ENCODE results near the gene RABL3.
"Not testable (repeated sequence)": the region's sequence is repeated elsewhere in the genome, so short reads cannot be mapped to it uniquely, and the experiment has no call there.

RABL3 gene
- total RNA-seq, result 21.0 to 47.7 reads per million in 2 donors

- peak; percentile 96 for DNase-seq
Measured at GRCh38 chr3:120742198-120742848, at the start of gene RABL3, which contains the start of gene GTF2E1. Gene RABL3, minus strand, starts transcription at chr3:120742516. Its CDS starts 9 bp downstream, at chr3:120742507. Gene GTF2E1, plus strand, starts transcription at chr3:120742744. Its CDS starts 7,809 bp downstream, at chr3:120750553.

- no peak for DNase-seq
Measured at GRCh38 chr3:120791913-120792312, 49.6 kb upstream of the RABL3 start.

DNA sequence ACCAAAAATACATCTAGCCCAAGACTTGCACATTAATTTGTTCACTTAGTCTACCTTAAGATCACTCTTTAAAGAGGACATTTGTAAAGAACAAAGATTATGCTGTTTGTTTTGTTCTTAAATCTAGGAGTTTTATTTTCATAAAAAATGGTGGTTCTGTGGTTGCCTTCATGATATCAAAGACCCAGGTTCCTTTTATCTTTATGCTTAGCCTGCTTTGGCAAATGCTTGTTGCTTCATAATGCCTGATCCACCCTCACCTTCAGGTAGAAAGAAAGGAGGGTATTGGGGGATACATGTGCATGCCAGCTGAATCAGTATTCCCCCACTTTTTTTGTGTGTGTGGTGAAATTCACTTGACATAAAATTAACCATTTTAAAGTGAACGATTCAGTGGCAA, 48.7 kb upstream of the RABL3 start:
- DNase-seq, result no peak

GRCh38 chr3:120785832-120786231, 43.5 kb upstream of the RABL3 start:
- not testable (repeated sequence) for DNase-seq

DNA sequence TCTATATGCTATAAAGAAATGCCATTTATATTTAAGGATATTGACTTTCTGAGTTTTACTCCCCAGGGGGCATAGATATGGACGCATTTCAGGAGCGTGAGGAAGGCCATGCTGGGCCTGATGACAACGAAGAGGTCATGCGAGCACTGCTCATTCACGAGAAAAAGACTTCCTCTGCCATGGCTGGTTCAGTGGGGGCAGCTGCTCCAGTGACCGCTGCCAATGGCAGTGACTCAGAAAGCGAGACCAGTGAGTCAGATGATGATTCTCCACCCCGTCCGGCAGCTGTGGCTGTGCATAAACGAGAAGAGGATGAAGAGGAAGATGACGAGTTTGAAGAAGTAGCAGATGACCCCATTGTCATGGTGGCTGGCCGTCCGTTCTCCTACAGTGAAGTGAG, 38.7 kb upstream of the RABL3 start:
- DNase-seq, result no peak

DNA sequence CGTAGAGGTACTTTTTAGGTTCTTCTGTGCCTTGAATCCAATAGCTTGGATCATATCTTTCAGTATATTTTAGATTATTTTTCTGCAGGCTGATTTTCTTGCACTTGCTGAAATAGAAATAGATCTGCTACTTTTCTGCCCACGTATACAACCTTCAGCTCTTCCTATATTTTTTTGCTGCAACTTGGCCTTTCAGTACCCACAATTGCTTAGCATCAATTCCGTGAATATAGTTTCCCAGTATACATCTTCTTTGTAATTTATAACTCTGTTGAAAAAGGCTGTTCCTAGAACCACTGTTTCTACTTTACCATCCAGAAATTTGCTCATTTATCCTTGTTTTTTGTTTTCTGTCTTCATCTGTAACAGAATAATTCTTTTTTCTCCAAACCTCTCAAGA, 36.5 kb upstream of the RABL3 start:
- no peak for DNase-seq

DNA sequence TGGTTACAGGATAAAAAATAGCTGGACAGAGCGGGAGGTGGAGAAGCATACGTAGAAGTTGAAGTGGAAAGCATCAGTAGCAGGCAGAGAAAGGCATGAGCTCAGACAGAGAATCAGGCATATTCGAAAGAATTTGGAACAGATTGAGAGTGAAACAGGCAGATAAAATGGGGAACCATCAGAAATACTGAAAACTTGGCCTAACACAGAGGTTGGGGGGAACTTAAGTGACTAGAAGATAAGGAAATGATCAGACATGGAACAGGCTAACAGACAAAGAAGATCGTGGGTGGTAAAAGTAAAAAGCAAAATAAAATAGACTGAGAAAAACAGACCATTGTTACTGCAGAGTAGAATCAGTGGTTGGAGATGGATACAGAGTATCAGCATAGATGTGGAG, 33.1 kb upstream of the RABL3 start:
- DNase-seq, result no peak

DNA sequence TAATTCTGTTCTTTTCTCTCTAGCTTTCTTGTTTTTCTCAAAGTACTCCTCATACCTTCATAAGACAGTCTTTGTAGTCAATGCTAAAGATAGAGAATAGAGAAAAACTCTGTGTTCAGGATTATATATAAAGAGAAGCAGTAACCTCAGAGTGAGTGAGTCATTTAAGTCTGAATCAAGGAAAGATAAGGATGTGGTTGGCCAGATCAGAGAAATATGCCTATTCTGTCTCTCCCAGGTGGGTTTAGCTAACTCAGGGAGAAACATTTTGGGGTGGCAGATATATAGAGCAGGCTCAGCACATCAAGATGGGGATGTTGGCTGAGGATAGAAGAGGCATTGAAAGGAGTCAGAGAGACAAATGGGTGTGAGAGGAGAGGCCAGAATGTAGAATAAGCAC, 31.6 kb upstream of the RABL3 start:
- no peak for DNase-seq

DNA sequence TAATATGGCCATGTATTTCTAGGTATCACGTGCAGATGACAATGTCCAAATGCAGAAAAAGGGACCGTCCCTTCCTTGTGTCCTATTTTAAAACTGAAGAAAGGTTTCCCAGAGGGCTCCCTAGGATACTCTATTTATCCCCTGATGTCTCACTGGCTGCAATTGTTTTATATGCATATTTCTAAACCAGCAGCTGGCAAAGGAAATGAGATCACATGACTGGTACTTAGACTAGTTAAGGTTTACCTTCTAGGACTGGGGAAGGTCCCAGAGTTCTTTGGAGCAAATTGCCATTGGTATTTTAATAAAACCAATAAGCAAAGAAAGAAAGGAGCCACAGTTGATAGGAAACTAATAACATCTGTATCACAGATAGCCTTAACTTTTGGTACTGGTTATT, 29.8 kb upstream of the RABL3 start:
- DNase-seq, result no peak

DNA sequence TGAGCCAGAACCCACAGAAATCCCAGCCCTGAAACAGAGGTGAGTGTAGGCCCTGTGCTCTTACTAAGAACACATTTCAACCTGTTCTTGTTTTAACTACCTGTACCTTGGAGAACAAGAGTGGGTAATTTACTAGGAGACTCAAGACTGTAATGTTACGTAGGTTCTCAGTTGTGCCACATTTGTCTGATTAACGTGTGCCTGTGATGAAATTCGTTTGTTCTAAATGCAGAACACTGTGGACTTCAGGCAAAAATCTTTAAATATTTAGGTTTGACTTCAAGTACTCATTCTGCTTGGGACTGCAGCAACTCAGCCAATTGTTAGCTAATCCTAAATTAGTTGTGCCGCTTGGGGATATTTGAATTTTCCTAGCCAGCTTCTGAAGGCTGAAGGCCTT, 28.6 kb upstream of the RABL3 start:
- DNase-seq, result no peak

GRCh38 chr3:120769436-120769835, 27.1 kb upstream of the RABL3 start:
- DNase-seq, result no peak

GRCh38 chr3:120767106-120767505, 24.8 kb upstream of the RABL3 start:
- no peak for DNase-seq

GRCh38 chr3:120766576-120766975, 24.3 kb upstream of the RABL3 start:
- no peak for DNase-seq

- DNase-seq, result no peak
Measured at GRCh38 chr3:120765830-120766493, 23.6 kb upstream of the RABL3 start.

DNA sequence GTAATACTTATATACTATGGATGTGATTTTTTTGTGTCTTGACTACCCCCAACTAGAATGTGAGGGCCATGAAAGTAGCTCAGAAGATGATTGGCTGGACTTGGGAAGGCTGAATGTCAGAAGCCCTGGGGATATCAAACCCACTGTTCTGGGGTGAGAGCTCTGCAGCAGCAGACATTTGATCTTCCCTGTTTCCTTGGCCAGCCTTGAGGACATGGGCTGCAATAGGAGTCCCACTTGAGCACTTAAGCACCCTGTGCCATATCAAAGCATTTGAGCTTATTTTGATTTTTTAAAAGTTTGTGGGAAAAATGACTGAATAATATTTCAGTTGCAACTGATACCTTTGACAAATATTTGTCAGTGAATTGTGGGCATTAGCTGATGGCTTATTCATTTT, 21.9 kb upstream of the RABL3 start:
- no peak for DNase-seq

GRCh38 chr3:120763601-120764000, 21.3 kb upstream of the RABL3 start:
- no peak for DNase-seq

DNA sequence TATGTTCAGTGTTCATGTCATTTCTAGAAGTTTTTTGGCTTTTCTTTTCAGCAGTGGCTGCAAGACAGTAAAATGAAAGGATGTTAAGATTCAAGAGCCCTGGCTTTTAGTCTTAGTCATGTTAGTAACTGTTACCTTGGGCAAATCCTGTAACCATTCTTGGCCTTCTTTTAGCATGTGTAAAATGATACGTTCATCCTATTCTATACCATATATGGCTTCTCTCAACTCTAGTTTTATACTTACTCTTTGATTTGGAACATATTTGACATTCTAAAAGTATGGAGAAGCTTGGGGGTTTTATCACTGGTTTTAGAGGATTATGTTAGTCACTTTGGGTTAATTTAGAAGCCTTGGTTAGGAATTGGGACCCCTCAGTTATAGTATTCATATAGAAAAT, 20.3 kb upstream of the RABL3 start:
- DNase-seq, result no peak

- not testable (repeated sequence) for DNase-seq
Measured at GRCh38 chr3:120758551-120758950, 16.2 kb upstream of the RABL3 start.

- DNase-seq, result no peak
Measured at GRCh38 chr3:120756061-120756460, 13.7 kb upstream of the RABL3 start.

- DNase-seq, result no peak
Measured at GRCh38 chr3:120753810-120754209, 11.5 kb upstream of the RABL3 start.

GRCh38 chr3:120752865-120753264, 10.5 kb upstream of the RABL3 start:
- no peak for DNase-seq

DNA sequence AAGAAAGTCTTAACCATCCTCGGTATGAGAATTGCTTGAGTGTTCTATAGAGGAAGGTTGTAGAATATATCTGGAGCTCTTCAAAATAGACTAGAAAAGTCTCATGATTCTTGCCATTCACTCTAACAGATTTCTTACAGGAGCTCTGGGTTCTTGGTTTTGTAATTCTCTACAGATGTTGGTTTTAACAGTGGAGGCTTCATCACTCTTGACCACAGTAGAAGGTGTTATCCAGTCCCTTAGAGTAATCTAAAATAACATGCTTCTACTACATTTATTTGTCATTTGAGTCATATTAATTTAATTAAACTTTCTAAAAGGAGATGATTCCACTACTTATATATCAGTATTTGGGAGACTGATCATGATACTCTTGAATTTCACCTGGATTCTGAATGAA, 9.9 kb upstream of the RABL3 start:
- no peak for DNase-seq

GRCh38 chr3:120749843-120750242, 7.5 kb upstream of the RABL3 start:
- DNase-seq, result no peak

DNA sequence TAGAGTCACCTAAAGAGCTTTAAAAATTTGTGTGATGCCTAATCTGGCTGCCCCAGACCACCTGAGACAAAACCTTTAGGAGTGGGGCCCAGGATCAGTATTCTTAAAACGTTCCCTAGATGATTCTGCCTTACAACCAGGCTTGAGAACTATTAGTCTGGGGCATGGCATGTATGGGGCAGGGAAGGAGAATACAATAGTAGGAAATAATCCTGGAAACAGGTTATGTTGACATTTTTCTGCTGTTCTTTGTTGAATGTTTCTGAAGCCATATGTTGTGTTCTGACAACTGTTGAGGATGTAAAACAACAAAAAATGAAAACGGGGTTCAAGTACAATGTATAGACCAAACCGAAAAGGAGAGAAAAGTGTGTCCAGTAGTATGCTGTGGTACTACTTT, 3.1 kb upstream of the RABL3 start:
- DNase-seq, result no peak
